NB4 (cell line): ENCODE measurements around the gene SRMS.

Experiments
- DNase-seq: peaks from one replicate; pipeline ENCODE4 v3.0.0; 2010; ENCODE audit warnings: low read depth
- H3K4me3 ChIP-seq: one replicate; pipeline ENCODE4 v1.5.1; 2011; ENCODE audit warnings: mild to moderate bottlenecking, low read depth, low read length, moderate library complexity
- CTCF ChIP-seq: IDR thresholded peaks from one replicate; pipeline ENCODE4 v1.5.1; 2012; ENCODE audit warnings: low read depth, low read length
- MAX ChIP-seq: IDR thresholded peaks from 2 replicates; pipeline ENCODE4 v1.6.1; 2011; ENCODE audit warnings: low read depth, low read length
- MYC ChIP-seq: IDR thresholded peaks from 2 replicates; pipeline ENCODE4 v1.6.1; 2011; ENCODE audit warnings: low read depth, low read length
- POLR2A ChIP-seq: IDR thresholded peaks from 2 replicates; pipeline ENCODE4 v1.6.1; 2011; ENCODE audit warnings: mild to moderate bottlenecking; ENCODE audit not compliant: insufficient read length; ENCODE audit errors: extremely low read depth

The SRMS gene

GRCh38 chr20:63547725-63548480, at the start of gene SRMS:
Gene SRMS, minus strand, starts transcription at chr20:63547749. Its CDS starts 286 bp downstream, at chr20:63547463.
- peak; percentile 42 for DNase-seq
- no peak within 1 kb of the TSS for H3K4me3 ChIP-seq
- TF ChIP-seq MAX (no peak), CTCF (no peak), POLR2A (no peak), MYC (no peak)

- TF ChIP-seq CTCF (no peak), MYC (no peak), MAX (no peak)
- H3K4me3 ChIP-seq: no peak overlapping the region
- no peak for DNase-seq
Observed at GRCh38 chr20:63596423-63596822, 48.9 kb upstream of the SRMS start.

GRCh38 chr20:63595416-63596127, 48.0 kb upstream of the SRMS start:
- no peak for TF ChIP-seq POLR2A
- no peak for TF ChIP-seq MAX
- TF ChIP-seq CTCF: no peak
- no peak for TF ChIP-seq MYC
- DNase-seq: no peak
- H3K4me3 ChIP-seq: no peak overlapping the region

GRCh38 chr20:63594043-63594561, 46.6 kb upstream of the SRMS start:
- no peak overlapping the region for H3K4me3 ChIP-seq
- TF ChIP-seq MAX (no peak), CTCF (no peak), MYC (no peak), POLR2A (no peak)
- no peak for DNase-seq

GRCh38 chr20:63592661-63593060, 45.1 kb upstream of the SRMS start:
- DNase-seq: no peak
- H3K4me3 ChIP-seq: no peak overlapping the region
- TF ChIP-seq MAX: no peak
- no peak for TF ChIP-seq CTCF
- no peak for TF ChIP-seq POLR2A
- TF ChIP-seq MYC: no peak
